OCI-LY1 (cell line): ENCODE data around the gene ZSCAN31.
"Not testable (repeated sequence)": the region's sequence is repeated elsewhere in the genome, so short reads cannot be mapped to it uniquely, and the experiment has no call there.

ENCODE experiments used
- H2AFZ ChIP-seq: fragments of 200-600 bp; sonication (generic), shearing (Covaris generic); 2 replicates; pipeline ENCODE4 v1.6.0; 2014; ENCODE audit warnings: antibody characterized with exemption, mild to moderate bottlenecking, low read length
- H3F3A ChIP-seq: fragments of 200-600 bp; sonication (generic), shearing (Covaris generic); 2 replicates; pipeline ENCODE4 v1.6.0; 2014; ENCODE audit warnings: mild to moderate bottlenecking, antibody characterized with exemption, low read length, moderate library complexity; ENCODE audit not compliant: insufficient read depth
- H3K27ac ChIP-seq: fragments of 200-600 bp; sonication (generic); 2 replicates; pipeline ENCODE4 v1.5.1; 2014; ENCODE audit warnings: low read length, mixed run types, mild to moderate bottlenecking, low read depth; ENCODE audit not compliant: poor library complexity, severe bottlenecking
- H3K27me3 ChIP-seq: fragments of 200-600 bp; sonication (generic); 2 replicates; pipeline ENCODE4 v1.6.0; 2014; ENCODE audit warnings: antibody characterized with exemption, mild to moderate bottlenecking, low read length, moderate library complexity; ENCODE audit not compliant: insufficient read depth
- H3K36me3 ChIP-seq: fragments of 200-600 bp; sonication (generic); 2 replicates; pipeline ENCODE4 v1.6.1; 2014; ENCODE audit warnings: mild to moderate bottlenecking, antibody characterized with exemption, low read length, moderate library complexity, mixed read lengths; ENCODE audit not compliant: insufficient read depth
- H3K4me1 ChIP-seq: fragments of 200-600 bp; sonication (generic); 2 replicates; pipeline ENCODE4 v1.5.1; 2014; ENCODE audit warnings: mild to moderate bottlenecking, low read length, moderate library complexity; ENCODE audit not compliant: insufficient read depth, severe bottlenecking
- H3K4me2 ChIP-seq: fragments of 200-600 bp; sonication (generic), shearing (Covaris generic); 2 replicates; pipeline ENCODE4 v1.6.1; 2014; ENCODE audit warnings: low read length
- H3K4me3 ChIP-seq: fragments of 200-600 bp; sonication (generic); 2 replicates; pipeline ENCODE4 v1.5.1; 2014; ENCODE audit warnings: low read length, low read depth, mild to moderate bottlenecking, mixed read lengths; ENCODE audit not compliant: poor library complexity, severe bottlenecking
- H3K79me2 ChIP-seq: fragments of 200-600 bp; shearing (Covaris generic); 2 replicates; pipeline ENCODE4 v1.6.1; 2016; ENCODE audit warnings: mixed run types, low read length, mixed read lengths; ENCODE audit not compliant: insufficient read depth
- H3K9ac ChIP-seq: fragments of 200-600 bp; sonication (generic), shearing (Covaris generic); 2 replicates; pipeline ENCODE4 v1.6.1; 2014; ENCODE audit warnings: mild to moderate bottlenecking, low read length, mixed read lengths
- H3K9me2 ChIP-seq: fragments of 200-600 bp; sonication (generic), shearing (Covaris generic); 2 replicates; pipeline ENCODE4 v1.6.1; 2014; ENCODE audit warnings: low read depth, mild to moderate bottlenecking, low read length, mixed read lengths
- H3K9me3 ChIP-seq: fragments of 200-600 bp; shearing (Covaris generic); 2 replicates; pipeline ENCODE4 v1.6.1; 2014; ENCODE audit warnings: low read length, mixed read lengths
- H4K20me1 ChIP-seq: fragments of 200-600 bp; sonication (generic), shearing (Covaris generic); 2 replicates; pipeline ENCODE4 v1.6.0; 2016; ENCODE audit warnings: mild to moderate bottlenecking, low read length; ENCODE audit not compliant: insufficient read depth
- EZH2 ChIP-seq: fragments of 200-600 bp; sonication (generic), shearing (Covaris generic); IDR thresholded peaks from 2 replicates; pipeline ENCODE4 v1.8.0; 2017; ENCODE audit warnings: borderline replicate concordance, mixed run types, mild to moderate bottlenecking, antibody characterized with exemption, low read length, moderate library complexity, mixed read lengths
- TF ChIP-seq, protein P1 (sequence below): fragments of 200-600 bp; sonication (generic), shearing (Covaris generic); IDR thresholded peaks from 2 replicates; pipeline ENCODE4 v1.5.1; 2017; ENCODE audit warnings: mild to moderate bottlenecking, antibody characterized with exemption, low read length, moderate library complexity, mixed read lengths

ZSCAN31 gene

DNA sequence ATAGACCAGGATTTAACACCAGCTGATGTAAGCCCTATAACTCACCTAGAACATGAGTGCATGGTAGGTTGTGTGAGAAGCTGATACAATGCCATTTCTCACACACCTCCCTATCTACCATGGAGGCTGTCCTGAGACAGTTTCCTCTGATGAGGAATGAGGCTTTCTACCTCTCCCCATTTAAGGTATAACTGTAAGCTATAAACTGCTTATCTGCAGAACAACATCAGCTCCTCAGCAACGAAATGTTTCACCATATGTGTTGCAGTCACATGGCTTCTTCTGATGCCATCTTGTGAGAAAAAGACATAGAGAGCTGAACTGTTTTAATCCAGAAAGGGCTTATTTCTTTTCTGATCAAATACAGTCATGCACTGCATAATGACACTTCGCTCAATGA is 34.5 kb upstream of the ZSCAN31 start:
- peaks cover 4% of the 10 kb centered on the region for H3F3A ChIP-seq
- no peak overlapping the region for H3K9ac ChIP-seq
- H3K9me3 ChIP-seq = peaks cover 6% of the 10 kb centered on the region; the same call in 1 of the 2 replicates
- H3K27me3 ChIP-seq = no peaks in the 10 kb centered on the region
- no peaks in the 10 kb centered on the region for H3K79me2 ChIP-seq
- H3K36me3 ChIP-seq = peaks cover 41% of the 10 kb centered on the region
- no peak overlapping the region for H3K4me2 ChIP-seq
- H2AFZ ChIP-seq = no peak overlapping the region
- H4K20me1 ChIP-seq = no peaks in the 10 kb centered on the region
- peaks cover 13% of the 10 kb centered on the region for H3K4me1 ChIP-seq
- TF ChIP-seq, protein P1, sequence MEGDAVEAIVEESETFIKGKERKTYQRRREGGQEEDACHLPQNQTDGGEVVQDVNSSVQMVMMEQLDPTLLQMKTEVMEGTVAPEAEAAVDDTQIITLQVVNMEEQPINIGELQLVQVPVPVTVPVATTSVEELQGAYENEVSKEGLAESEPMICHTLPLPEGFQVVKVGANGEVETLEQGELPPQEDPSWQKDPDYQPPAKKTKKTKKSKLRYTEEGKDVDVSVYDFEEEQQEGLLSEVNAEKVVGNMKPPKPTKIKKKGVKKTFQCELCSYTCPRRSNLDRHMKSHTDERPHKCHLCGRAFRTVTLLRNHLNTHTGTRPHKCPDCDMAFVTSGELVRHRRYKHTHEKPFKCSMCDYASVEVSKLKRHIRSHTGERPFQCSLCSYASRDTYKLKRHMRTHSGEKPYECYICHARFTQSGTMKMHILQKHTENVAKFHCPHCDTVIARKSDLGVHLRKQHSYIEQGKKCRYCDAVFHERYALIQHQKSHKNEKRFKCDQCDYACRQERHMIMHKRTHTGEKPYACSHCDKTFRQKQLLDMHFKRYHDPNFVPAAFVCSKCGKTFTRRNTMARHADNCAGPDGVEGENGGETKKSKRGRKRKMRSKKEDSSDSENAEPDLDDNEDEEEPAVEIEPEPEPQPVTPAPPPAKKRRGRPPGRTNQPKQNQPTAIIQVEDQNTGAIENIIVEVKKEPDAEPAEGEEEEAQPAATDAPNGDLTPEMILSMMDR = no peak
- TF ChIP-seq EZH2 = no peak
- H3K27ac ChIP-seq = no peak overlapping the region
- no peak overlapping the region for H3K4me3 ChIP-seq
- no peaks in the 10 kb centered on the region for H3K9me2 ChIP-seq

DNA sequence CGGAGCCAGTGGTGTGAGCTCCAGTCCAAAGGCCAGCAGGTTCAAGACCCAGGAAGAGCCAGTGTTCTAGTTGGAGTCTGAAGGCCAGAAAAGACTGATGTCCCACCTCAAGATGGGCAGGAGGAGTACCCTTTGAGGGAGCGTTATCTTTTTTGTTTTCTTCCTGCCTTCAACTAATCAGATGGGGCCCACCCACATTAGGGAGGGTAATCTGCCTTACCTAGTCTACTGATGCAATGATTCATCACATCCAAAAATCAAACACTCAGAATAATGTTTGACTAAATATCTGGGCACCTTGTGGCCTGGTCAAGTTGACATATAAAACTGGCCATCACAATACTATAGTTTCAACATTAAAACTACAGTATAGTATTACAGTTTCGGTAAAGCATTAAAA is 33.5 kb upstream of the ZSCAN31 start:
- H3K9ac ChIP-seq = no peak overlapping the region
- H3K4me3 ChIP-seq = no peak overlapping the region
- no peaks in the 10 kb centered on the region for H3K79me2 ChIP-seq
- peaks cover 45% of the 10 kb centered on the region for H3K36me3 ChIP-seq
- no peak overlapping the region for H3K27ac ChIP-seq
- H3F3A ChIP-seq = peaks cover 4% of the 10 kb centered on the region
- H3K9me3 ChIP-seq = peaks cover 4% of the 10 kb centered on the region; the same call in 1 of the 2 replicates
- peaks cover 13% of the 10 kb centered on the region for H3K4me1 ChIP-seq
- H3K9me2 ChIP-seq = no peaks in the 10 kb centered on the region
- no peak overlapping the region for H2AFZ ChIP-seq
- TF ChIP-seq EZH2 = no peak
- TF ChIP-seq, protein P1 = no peak
- no peaks in the 10 kb centered on the region for H3K27me3 ChIP-seq
- no peak overlapping the region for H3K4me2 ChIP-seq
- H4K20me1 ChIP-seq = no peaks in the 10 kb centered on the region

DNA sequence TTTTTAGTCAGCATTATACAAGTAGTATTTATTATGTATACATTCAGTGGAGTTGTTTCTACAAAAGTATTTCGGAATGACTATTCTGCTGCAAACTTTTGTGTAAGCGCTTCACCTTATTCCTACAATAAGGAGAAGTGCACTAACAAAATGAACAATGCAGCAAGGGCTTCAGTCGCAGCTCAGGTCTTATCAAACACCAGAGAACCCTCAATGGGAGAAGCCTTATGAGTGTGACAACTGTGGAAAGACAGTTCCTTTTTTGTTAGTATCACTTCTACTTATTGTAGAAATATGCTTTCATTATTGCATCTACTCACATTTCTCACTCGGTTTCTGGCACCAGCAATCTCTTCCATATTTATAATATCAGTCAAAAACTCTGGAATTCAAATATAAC is 32.6 kb upstream of the ZSCAN31 start:
- no peak overlapping the region for H3K4me2 ChIP-seq
- peaks cover 3% of the 10 kb centered on the region; the same call in 1 of the 2 replicates for H3K9me3 ChIP-seq
- no peak overlapping the region for H3K9ac ChIP-seq
- no peaks in the 10 kb centered on the region for H3F3A ChIP-seq
- no peaks in the 10 kb centered on the region for H3K79me2 ChIP-seq
- H3K27ac ChIP-seq = no peak overlapping the region
- peaks cover 13% of the 10 kb centered on the region for H3K4me1 ChIP-seq
- TF ChIP-seq, protein P1 = no peak
- no peak for TF ChIP-seq EZH2
- H3K4me3 ChIP-seq = no peak overlapping the region
- H4K20me1 ChIP-seq = no peaks in the 10 kb centered on the region
- H3K36me3 ChIP-seq = peaks cover 54% of the 10 kb centered on the region
- H3K9me2 ChIP-seq = no peaks in the 10 kb centered on the region
- H2AFZ ChIP-seq = no peak overlapping the region
- no peaks in the 10 kb centered on the region for H3K27me3 ChIP-seq

DNA sequence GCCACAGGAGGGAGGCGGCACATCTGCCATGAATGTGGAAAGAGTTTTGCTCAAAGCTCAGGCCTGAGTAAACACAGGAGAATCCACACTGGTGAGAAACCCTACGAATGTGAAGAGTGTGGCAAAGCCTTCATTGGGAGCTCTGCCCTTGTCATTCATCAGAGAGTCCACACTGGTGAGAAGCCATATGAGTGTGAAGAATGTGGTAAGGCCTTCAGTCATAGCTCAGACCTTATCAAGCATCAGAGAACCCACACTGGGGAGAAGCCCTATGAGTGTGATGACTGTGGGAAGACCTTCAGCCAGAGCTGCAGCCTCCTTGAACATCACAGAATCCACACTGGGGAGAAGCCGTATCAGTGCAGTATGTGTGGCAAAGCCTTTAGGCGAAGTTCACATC is 29.6 kb upstream of the ZSCAN31 start:
- H3K9ac ChIP-seq, H3K27ac ChIP-seq, H3K4me3 ChIP-seq, H3K4me2 ChIP-seq, H3K79me2 ChIP-seq, H3F3A ChIP-seq, H3K4me1 ChIP-seq, H3K9me3 ChIP-seq, H3K9me2 ChIP-seq, H2AFZ ChIP-seq, H4K20me1 ChIP-seq, H3K27me3 ChIP-seq: not testable (repeated sequence)
- H3K36me3 ChIP-seq = peaks cover 82% of the 10 kb centered on the region
